Activated effector memory CD4-positive, alpha-beta T cell treated with anti-CD3 and anti-CD28 coated beads, Interleukin-2, amount 50 U/mL, for 16 hours (primary cell): ENCODE measurements around the gene NDUFA11.
"Not testable (repeated sequence)": the region's sequence is repeated elsewhere in the genome, so short reads cannot be mapped to it uniquely, and the experiment has no call there.

Experiments used
- DNase-seq: peaks from one replicate; pipeline ENCODE4 v3.0.0-alpha.2; 2020

Gene NDUFA11

DNA sequence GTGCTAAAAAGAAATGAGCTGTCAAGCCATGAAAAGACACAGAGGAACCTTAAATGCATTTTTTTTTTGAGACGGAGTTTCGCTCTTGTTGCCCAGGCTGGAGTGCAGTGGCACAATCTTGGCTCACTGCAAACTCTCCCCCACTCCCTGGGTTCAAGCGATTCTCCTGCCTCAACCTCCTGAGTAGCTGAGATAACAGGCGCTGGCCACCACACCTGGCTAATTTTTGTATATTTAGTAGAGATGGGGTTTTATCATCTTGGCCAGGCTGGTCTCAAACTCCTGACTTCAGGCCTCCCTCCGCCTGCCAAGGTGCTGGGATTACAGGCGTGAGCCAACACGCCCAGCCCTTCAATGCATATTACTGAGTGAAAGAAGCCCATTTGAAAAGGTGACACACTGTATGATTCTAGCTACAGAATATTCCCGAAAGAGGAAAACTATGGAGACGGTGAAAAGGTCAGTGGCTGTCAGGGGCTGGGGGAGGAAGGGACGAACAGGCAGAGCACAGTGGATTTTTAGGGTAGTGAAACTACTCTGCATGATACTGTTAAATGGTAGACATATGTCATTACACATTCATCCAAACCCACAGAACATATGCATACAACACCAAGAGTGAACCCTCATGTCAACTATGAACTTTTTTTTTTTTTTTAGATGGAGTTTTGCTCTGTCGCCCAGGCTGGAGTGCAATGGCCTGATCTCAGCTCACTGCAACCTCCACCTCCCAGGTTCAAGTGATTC, 19.4 kb downstream of the NDUFA11 start:
- DNase-seq: not testable (repeated sequence)

DNA sequence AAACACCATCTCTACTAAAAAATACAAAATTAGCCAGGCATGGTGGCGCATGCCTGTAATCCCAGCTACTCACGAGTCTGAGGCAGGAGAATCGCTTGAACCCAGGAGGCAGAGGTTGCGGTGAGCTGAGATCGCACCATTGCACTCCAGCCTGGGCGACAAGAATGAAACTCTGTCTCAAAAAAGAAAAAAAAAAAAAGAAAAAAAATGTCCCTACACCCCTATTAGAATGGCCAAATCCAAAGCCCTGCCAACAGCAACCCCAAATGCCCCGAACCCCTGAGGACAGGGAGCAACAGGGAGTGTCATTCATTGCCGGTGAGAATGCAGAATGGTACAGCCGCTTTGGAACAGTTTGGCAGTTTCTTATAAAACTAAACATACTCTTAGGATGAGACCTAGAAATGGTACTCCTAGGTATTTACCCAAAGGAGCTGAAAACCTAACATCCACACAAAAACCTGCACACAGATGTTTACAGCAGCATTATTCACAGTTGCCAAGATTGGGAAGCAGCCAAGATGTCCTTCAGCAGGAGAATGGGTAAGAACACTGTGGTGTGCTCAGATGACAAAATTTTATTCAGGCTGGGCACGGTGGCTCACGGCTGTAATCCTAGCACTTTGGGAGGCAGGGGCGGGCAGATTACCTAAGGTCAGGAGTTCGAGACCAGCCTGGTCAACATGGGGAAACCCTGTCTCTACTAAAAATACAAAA, 20.3 kb downstream of the NDUFA11 start:
- not testable (repeated sequence) for DNase-seq

DNA sequence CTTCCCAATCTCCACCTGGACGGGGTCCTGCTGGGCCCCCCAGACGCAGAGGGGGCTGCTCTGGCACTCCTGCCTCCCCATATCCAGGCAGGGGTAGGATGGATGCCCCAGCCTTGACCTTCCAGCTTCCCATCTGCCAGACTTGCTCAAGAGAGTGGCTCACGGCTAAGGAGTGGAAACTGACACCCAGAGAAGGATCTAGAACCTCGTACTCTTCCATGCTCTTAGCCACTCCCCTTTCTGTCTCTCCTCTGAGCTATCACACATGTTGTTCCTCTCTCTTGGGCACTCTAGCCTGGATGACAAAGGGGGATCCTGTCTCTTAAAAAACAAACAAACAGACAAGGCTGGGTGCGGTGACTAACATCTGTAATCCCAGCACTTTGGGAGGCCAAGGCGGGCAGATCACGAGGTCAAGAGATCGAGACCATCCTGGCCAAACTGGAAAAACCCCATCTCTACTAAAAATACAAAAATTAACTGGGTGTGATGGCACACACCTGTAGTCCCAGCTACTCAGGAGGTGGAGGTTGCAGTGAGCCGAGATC, 21.1 kb downstream of the NDUFA11 start:
- DNase-seq: no peak

DNA sequence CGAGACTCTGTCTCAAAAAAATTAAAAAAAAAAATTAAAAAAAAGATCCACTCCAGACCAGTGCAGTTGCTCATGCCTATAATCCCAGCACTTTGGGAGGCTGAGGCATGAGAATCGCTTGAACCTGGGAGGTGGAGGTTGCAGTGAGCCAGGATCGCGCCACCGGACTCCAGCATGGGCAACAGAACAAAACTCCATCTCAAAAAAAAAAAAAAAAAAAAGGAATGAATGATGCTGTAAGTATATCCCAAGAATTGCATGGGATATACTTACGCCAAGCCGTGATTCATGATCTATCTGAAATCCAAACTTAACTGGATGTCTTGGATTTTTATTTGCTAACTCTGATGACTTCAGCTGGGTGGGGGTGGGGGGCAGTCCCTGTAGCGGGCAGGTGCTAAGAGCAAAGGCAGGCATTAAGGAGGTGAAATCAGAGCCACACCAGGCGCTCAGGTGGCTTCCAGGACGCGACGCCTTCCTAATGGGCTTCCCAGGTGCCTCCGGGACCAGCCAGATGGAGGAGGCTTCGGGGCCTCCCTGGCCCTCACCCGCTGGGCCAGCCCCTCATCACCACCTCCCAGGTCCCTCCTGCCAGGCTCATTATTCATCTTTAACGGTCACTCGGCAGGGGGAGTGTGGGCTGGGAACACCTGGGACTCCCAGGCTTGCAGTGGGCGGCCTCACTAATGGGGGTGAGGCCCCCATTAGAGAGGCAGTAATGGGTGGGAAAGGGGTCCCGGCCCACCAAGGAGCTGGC, 21.9 kb downstream of the NDUFA11 start:
- DNase-seq: no peak

DNA sequence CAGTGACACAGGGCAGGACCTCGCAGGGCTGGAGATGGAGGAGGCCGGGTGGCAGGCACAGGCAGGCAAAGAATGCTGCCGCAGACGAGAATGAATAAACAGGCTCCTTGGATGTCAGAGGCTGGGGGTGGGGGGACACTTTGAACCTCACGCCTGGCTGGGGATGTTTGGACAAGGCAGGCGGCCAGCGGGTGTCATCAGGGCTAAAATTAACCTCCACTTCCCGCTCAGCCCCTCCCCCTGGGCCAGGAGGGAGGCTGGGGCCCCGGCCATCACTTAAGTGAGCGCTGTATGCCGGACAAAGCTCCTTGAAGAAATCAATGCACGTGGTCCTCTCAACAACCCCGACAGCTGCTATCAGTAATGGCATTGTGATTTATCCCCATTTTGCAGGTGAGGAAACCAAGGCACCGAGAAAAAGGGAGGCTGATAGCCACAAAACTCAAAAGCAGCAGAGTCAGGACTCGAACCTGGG, 22.9 kb downstream of the NDUFA11 start:
- no peak for DNase-seq

DNA sequence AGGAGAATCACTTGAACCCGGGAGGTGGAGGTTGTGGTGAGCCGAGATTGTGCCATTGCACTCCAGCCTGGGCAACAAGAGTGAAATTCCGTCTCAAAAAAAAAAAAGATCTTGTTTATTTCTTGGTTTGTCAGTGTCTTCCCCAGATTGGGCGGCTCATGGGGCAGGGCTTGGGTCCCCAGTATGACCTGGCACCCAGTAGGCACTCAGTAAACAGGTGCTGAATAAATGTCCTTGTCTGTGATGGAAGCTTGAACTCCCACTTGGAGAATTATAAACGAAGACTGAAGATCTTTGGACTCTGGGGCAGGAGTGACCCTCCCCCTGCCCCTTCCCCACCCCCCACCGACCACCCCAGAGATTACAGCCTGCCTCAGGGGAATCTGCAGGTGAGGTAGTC, 23.4 kb downstream of the NDUFA11 start:
- no peak for DNase-seq

DNA sequence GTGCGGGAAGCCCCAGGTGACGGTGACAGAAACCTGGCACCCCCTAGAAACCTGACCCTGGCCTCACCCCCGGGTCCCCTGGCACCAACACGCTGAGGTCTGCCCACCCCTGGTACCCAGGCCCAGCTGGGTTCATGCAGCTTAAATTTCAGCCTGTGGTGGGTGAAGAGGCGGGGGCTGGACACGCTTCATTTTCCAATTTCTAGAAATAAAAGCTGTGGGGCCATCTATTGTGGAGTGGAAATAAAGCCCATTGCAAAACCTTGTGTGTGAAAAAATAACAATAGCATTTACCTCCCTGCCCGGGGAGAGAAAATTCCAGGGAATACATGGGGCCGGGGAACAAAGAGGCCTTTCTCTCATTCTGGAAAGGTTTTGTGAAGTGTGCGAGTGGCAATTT, 25.7 kb downstream of the NDUFA11 start:
- DNase-seq: no peak

DNA sequence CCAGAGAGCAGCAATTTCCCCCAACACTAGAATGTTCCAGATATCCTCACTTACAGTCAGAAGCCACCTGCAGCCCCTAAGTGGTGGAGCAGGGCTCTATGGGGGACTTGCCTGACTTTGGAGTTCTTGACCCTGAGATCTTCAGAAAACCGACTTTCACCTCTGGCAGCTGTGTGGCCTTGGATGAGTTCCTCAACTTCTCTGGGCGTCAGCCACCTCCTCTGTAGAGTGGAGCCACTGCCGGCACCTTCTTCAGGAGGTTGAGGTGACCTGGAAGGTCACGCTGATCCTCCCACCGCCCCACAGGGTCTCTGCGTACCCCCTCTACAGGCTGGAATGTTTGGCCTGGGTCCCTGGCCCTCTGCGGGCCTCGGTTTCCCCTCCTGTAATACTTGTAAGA, 26.2 kb downstream of the NDUFA11 start:
- no peak for DNase-seq

DNA sequence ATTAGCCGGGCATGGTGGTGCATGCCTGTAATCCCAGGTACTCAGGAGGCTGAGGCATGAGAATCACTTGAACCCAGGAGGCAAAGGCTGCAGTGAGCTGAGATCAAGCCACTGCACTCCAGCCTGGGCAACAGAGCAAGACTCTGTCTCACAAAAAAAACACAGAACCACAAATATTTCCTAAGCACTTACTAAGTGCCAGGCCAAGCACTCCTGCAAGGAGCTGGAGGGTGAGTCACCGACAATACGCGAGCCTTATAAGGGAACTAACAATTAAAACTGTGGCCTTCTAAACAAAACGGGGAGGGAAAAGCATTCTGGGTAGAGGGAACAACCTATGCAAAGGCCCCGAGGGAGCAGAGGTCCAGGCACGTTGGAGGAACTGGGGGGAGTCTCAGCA, 29.1 kb downstream of the NDUFA11 start:
- not testable (repeated sequence) for DNase-seq

DNA sequence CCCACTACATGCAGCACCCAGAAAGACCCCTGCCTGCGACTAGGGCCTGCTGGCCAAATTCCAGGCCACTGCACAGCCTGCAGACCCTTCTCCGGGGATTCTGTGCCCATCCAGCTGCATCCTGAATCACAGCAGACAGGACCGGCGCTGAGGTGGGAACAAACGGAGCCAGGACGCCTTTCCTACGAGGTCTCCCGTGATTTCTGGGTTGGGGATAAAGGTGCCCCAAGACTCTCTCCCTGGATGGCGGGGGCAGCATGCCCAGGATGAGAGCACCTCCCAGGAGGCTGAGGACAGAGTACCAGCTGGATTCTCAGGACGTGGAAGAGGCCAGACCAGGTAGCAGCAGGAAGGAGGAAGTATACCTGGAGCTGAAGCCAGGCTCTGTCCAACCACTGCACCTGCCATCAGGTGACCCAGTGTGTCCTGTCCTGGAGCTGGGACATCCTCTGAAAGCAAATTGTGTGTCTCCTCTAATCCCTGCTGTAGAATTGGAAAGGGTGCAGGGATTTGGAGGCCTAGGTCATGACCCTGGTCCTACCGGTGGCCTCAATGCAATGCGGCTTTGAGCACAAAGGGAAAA, 29.9 kb downstream of the NDUFA11 start:
- DNase-seq: no peak

DNA sequence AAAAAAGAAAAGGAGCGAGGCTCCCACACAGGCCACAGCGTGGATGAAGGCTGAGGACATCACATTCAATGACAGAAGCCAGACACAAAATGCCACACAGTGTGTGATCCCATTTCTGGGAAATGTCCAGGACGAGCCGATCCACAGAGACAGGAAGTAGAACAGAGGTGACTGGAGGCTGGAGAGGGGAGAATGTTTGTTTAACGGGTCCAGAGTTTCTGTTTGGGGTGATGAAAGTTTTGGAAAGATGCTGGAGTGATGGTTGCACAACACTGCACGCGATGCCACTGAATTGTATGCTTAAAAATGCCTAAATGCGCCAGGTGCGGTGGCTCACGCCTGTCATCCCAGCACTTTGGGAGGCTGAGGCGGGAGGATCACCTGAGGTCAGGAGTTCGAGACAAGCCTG, 32.6 kb downstream of the NDUFA11 start:
- no peak for DNase-seq

DNA sequence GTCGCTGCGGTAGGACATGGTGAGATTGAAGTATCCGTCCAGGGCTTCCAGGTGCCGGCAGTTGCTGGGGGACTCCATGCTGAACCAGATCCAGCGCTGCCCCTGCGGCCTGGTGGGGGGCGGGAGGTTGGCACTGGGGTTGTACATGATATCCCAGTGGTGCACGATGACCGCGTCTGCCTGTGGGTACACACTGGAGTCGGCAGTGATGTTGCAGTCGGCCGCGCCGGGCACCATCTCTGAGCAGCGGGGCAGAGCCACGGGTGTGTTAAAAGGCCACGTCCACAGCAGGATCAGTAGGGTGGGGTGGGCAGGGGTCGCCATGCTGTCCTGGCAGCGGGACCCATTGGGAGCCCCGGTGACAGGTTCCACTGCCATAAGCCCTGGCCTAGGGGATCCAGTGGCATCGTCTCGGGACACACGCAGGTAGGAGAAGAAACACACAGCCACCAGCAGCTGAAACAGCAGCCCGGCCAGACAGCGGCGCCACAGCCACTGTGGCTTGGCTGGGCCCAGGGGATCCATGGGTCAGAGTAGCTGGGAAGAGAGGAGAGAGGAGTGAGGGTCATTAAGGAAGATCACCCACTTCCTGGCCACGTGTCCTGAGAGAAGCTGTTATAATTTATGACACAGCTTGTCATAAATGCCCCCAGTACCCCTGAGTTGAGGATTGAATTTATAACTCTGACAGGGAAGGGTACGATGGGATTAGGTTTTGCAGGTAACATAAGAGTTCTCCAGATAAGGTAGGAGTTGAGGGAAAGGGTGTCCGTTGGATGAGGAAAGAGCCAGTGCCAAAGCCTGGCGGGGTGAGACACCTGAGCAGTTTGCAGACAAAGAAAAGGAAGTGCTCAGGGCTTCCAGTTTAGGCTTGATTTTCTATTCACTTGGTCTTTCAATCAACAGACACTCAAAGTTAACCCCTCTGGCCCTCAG, 36.1 kb downstream of the NDUFA11 start:
- no peak for DNase-seq

DNA sequence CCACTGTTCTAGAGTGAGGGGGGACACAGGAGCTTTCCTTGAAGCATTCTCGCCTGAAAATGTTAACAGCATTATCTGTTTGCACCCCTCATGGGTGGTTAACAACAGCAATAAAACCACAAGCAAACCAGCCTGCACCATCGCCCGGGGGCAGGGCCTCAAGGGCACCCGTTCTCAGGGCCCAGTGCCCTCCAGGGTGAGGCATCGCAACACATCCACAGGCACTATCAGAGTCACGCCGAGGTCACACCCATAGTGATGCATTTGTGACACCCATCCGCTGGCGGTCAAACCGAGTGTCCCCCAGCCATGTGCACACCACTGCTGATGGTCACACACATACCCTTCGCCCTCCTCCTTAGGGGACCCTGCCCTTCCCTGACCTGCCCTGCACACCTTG, 37.8 kb downstream of the NDUFA11 start:
- no peak for DNase-seq

DNA sequence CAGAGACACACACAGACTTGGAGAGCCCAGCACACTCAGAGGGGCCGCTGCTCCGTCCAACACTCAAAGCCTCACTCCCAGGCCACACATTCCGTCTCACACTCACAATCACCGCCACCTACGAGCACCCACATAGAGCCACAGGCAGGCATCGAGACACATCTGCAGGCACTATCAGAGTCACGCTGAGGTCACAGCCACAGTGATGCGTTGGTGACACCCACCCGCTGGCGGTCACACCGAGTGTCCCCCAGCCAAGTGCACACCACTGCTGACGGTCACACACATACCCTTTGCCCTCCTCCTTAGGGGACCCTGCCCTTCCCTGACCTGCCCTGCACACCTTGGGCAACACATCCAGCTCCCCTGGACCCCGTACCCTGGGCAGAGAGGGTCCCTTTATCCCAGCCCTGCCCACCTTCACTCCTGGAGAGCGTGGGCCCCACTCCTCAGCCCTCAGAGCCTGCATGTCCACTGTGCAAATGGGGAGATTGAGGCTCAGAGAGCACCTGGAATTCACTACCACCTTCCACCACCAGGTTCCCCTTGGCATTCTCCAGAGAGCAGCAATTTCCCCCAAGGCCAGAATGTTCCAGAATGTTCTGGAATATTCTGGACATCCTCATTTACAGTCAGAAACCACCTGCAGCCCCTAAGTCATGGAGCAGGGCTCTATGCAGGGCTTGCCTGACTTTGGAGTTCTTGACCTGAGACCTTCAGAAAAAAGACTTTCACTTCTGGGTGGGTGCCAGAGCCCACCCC, 38.7 kb downstream of the NDUFA11 start:
- no peak for DNase-seq

DNA sequence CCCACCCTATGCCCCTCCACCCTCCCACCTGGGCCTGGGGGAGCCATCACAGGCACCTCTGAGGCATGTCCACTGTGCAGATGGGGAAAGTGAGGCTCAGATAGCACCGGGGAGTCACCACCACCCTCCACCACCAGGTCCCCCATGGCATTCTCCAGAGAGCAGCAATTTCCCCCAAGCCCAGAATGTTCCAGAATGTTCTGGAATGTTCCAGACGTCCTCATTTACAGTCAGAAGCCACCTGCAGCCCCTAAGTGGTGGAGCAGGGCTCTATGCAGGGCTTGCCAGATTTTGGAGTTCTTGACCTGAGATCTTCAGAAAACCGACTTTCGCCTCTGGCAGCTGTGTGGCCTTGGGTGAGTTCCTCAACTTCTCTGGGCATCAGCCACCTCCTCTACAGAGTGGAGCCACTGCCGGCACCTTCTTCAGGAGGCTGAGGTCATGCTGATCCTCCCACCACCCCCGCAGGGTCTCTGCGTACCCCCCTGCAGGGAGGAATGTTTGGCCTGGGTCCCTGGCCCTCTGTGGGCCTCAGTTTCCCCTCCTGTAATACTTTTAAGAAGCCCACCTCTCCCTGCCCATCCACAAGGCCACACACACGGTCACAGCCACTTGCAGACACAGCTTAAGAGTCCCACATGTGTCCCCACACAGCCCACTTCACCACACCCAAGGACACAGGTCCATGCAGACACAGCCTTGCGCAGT, 39.4 kb downstream of the NDUFA11 start:
- DNase-seq: no peak

DNA sequence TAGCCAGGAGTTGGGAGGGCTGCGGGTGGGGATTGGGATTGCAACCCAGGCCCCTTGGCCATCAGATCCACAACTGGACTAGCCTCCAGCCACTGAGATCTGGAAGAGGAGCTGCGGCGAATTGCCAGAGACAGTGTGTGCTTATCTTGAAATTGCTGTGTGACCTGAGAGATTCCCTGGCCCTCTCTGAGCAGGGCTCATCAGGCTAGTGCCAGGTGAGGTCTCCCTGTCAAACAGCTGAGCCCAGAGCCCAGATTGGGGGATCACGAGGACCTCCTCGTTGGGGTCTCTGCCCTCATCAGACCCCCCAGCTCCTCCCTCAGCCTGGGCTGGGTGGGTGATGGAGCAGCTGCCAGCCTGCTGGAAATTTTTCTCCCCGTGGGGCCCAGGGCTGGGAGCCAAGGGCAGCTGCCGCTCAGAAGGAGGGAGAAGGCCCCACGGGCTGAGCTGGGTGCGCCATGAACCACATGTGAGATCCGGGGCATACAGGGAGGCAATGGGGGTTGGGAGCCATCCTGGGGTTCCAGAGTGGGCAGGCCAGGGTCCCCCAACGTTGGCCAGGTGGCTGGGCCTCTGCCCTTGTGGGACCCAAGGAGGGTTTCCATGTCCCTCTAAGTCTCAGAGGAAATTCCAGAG, 40.4 kb downstream of the NDUFA11 start:
- DNase-seq: no peak

DNA sequence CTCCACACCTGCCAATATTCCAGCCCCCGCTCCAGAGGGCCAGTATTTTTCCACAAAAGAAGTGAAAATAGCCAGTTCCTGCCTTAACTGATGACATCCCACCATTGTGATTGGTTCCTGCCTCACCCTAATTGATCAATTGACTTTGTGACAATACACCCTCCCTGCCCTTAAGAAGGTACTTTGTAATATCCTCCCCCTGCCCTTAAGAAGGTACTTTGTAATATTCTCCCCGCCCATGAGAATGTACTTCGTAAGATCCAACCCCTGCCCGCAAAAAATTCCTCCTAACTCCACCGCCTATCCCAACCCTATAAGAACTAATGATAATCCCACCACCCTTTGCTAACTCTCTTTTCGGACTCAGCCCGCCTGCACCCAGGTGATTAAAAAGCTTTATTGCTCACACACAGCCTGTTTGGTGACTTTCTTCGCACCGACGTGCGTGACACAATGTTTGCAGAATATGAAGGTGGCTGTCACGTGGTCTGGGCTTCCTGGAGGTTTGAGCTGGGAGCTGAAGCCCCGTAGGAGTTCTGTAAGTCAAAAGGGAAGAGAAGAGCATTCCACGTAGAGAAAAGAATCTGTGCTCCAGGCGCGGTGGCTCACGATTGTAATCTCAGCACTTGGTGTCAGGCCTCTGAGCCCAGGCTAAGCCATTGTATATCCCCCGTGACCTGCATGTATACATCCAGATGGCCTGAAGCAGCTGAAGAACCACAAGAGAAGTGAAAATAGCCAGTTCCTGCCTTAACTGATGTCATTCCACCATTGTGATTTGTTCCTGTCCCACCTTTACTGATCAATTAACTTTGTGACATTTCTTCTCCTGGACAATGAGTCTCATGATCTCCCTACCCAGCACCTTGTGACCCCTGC, 46.1 kb downstream of the NDUFA11 start:
- no peak for DNase-seq

DNA sequence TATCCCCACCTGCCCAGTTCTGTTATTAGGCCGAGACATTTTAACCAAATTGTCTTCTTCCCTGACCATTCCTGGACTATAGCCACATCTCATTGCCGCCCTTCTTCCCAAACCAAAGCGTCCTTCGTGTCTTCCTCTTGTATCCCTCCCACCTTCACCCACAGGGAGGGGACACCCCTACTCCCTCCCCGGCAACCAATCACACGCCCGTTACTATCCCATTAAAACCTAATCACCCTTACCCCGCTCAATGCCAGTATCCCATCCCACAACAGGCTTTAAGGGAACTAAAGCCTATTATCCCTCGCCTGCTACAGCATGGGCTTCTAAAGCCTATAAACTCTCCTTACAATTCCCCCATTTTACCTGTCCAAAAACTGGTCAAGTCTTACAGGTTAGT, 48.4 kb downstream of the NDUFA11 start:
- not testable (repeated sequence) for DNase-seq

DNA sequence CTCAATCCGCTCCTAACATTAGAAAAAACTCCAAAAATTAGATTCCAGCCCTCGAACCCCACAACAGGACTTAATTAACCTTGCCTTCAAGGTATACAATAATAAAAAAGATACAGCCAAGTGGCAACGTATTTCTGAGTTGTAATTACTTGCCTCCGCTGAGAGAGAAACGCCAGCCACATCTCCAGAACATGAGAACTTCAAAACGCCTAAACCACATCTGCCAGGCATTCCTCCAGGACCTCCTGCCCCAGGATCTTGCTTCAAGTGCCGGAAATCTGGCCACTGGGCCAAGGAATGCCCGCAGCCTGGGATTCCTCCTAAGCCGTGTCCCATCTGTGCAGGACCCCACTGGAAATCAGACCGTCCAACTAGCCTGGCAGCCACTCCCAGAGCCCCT, 49.5 kb downstream of the NDUFA11 start:
- DNase-seq: not testable (repeated sequence)
